Astrocyte (in vitro differentiated cells and primary cell): ENCODE measurements around the gene TPD52L1.

Experiments
- CTCF ChIP-seq: IDR thresholded peaks from 2 replicates; pipeline ENCODE4 v1.5.1; 2011; ENCODE audit warnings: low read depth, mild to moderate bottlenecking, inconsistent platforms, low read length, moderate library complexity; ENCODE audit not compliant: insufficient read depth
- EZH2 ChIP-seq: IDR thresholded peaks from 2 replicates; pipeline ENCODE4 v1.6.1; 2012; ENCODE audit warnings: mild to moderate bottlenecking, low read length, inconsistent platforms; ENCODE audit not compliant: insufficient read depth

- TF ChIP-seq CTCF: no peak
- no peak for TF ChIP-seq EZH2
Observed at GRCh38 chr6:125201961-125202729, 48.6 kb downstream of the TPD52L1 start.
